Neural cell (in vitro differentiated cells): ENCODE measurements around the gene LECT2.

Experiments
- CTCF ChIP-seq: fragments of 450-650 bp; IDR thresholded peaks from 2 replicates; pipeline ENCODE4 v1.5.1; 2014; ENCODE audit warnings: antibody characterized with exemption, mild to moderate bottlenecking, moderate library complexity; ENCODE audit not compliant: poor library complexity, severe bottlenecking
- EP300 ChIP-seq: fragments of 450-650 bp; conservative IDR thresholded peaks from 2 replicates; pipeline ENCODE4 v1.6.1; 2014; ENCODE audit warnings: antibody characterized with exemption, mild to moderate bottlenecking, moderate library complexity; ENCODE audit not compliant: poor library complexity, severe bottlenecking
- EZH2 ChIP-seq: fragments of 200-600, 300-800 bp; shearing (Covaris generic), sonication (generic); IDR thresholded peaks from 2 replicates; pipeline ENCODE4 v1.6.1; 2014; ENCODE audit warnings: antibody characterized with exemption, low read length, borderline replicate concordance, mild to moderate bottlenecking; ENCODE audit not compliant: insufficient read depth, poor library complexity, severe bottlenecking
- POLR2AphosphoS5 ChIP-seq: IDR thresholded peaks from 2 replicates; pipeline ENCODE4 v1.6.1; 2012

GRCh38 chr5:135930029-135930948 is 24.5 kb downstream of the LECT2 start:
- TF ChIP-seq EP300, result no peak
- TF ChIP-seq CTCF, result peak; percentile 7
- TF ChIP-seq EZH2, result peak; percentile 76
- no peak for TF ChIP-seq POLR2AphosphoS5
